GM18499 (cell line): ENCODE measurements around the gene ARMC2.
"Not testable (repeated sequence)": the region's sequence is repeated elsewhere in the genome, so short reads cannot be mapped to it uniquely, and the experiment has no call there.

Experiments
- ATAC-seq: cut with Tn5 transposase; IDR thresholded peaks from one replicate; pipeline ENCODE4 v1.9.1; 2021; ENCODE audit warnings: moderate number of reproducible peaks; ENCODE audit not compliant: insufficient read depth, unreplicated experiment

The ARMC2 gene

GRCh38 chr6:108866798-108867197 lies 18.6 kb downstream of the ARMC2 start:
- no peak for ATAC-seq

DNA sequence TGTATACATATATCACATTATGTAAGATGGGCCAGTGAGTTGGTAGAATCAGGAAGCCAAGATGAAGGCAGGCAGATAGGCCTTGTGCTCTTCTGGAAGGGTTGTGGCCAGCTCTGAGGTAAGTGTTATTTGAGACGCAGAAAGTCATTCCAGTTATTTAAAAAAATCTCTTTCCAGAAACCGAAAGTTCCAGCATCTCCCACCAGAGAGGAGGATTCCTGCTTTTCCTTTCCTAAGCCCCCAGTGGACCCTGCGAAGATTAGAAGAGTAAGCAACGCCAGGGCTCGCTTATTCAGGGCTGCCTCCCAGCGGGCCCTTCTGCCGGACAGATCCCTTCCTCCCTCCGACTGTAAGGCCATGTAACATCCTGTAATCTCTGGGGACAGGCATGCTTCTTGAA lies 20.4 kb downstream of the ARMC2 start:
- no peak for ATAC-seq

- ATAC-seq, result no peak
These were observed 21.7 kb downstream of the ARMC2 start for GRCh38 chr6:108869876-108870275.

DNA sequence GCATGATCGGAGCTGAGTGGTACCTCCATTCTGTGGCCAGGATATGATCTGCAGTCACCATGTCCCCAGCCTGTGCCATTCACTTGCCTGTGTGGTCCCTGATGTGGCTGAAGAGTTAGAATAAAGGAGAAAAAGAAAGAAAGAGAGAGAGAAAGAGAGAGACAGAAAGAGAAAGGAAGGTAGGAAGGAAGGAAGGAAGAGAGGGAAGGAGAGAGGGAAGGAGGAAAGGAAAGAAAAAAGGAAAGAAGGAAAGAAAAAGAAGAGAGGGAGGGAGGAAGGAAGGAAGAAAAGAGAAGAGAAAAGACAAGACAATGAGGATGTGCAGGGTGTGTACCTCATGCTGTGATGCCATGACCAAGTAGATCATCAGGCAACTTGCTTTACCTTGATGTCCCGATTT lies 22.1 kb downstream of the ARMC2 start:
- ATAC-seq, result no peak

DNA sequence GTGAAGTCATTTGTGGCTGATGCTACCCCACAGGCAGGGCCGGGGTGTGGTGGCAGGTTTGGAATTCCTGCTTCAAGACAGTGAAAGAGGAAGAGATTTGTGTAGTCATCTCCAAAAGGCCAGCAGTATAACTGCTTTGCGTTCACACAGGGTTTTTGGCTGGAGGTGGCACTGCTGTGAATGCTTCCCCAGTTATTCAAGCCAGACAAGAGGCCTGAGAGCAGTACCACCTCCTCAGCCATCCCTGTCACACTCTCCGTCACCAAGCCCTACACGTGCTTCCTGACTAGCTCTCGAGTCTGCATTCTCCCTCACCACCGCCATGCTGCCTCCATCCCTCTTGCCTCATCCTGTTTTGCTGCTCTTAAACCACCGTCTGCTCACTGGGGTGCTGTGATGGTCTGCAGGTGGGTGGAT lies 23.9 kb downstream of the ARMC2 start:
- ATAC-seq, result no peak

DNA sequence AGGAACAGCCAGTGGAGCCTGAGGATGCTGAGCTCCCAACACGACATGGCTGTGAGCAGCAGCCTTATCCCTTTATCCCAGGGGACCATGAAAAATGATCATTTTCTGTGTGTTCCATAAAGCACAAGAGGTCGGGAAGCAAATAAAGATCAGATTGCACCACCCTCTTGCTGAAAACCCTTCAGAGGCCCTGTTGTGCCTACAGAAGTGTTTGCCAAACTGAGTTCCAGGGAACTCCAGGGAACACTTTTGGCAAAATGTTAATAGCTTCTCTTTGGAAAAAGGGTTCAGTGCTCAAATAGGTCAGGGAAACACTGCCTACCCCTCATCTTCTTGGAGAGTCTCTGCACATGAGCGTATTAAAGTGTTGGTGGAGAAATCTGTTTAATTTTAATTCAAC lies 24.4 kb downstream of the ARMC2 start:
- ATAC-seq, result no peak

DNA sequence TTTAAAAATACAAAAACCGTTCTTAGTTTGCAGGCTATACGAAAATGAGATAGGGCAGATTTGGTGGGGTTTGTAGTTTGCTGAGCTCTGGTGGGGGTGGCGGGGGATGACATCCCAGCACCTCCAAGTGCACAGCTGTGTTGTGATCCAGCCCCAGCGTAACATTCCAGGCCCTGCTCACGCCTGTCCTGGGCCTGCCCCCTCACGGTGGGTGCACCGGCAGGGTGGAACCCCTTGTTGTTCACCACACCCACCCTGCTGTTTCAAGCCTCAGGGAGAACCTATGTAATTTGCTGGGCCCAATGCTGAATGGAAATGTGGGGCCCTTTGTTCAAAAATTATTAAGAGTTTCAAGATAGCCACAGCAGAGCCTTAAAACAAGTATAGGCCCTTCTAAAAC lies 25.0 kb downstream of the ARMC2 start:
- no peak for ATAC-seq

DNA sequence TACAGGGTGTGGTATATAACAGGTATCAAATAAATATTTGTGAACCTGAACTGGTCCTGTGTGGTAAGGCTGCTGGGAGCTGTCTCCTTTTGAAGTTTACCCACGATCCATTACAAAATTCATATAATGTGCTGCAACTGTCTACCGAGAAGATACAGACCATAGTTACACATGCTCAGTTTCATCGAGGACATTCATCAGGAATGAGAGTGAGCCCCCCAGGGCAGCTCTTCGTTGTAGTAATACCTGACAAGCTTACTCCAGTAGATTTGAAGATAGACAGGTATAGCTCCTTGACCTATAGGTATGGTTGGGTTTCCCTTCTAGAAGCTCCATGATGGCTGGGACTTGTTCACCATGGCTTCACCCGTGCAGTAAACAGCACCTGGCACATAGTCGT lies 25.7 kb downstream of the ARMC2 start:
- no peak for ATAC-seq

DNA sequence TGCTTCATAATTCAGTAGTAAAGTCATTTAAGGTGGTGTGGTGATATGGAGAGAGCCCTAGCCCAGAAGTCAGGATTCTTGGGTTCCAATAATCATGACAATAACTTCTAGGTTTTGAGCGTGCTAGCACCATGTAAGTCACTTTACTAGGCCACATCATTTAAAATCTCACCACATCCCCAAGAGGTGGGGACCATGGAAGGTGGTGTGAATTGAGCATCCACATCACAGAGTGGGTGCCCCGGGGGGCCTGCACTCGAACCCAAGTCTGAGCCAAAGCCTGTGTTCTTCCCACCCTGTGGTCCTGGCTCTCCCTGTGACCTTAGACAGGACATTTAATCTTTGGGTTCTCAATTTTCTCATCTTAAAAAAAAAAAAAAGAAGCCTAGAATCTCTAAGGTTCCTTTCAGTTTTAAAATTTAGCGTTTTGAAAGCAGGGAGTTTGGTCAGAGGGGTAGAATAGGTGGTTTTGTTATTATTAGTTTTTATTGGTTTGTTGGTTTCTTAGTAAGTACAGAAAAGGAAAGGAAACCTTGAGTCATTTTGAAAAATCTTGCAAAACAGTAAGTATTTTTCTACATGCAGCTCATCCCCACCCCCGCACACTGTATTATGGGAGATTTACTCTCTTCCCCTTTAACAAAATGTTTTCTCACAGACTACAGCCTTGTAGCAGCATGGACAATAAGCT lies 26.4 kb downstream of the ARMC2 start:
- ATAC-seq, result peak; percentile 76

DNA sequence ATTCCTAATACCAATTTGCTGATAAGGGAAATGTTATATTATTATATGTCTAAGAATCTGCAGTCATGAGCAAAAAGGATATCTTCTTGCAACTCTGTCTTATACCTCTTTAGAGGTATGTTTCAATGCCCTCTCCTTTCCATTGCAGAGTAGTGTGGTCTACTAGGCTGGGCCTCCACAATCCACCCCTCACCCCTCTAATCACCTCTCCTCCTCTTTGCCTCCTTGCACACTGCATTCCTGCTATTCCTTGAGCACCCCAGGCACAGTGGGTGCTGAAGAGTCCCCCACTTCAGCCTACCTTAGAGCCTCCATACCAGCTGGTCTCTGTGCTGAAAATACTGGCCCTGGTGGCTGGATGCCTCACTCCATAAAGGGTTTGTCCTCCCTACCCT lies 26.9 kb downstream of the ARMC2 start:
- ATAC-seq, result peak; percentile 7

DNA sequence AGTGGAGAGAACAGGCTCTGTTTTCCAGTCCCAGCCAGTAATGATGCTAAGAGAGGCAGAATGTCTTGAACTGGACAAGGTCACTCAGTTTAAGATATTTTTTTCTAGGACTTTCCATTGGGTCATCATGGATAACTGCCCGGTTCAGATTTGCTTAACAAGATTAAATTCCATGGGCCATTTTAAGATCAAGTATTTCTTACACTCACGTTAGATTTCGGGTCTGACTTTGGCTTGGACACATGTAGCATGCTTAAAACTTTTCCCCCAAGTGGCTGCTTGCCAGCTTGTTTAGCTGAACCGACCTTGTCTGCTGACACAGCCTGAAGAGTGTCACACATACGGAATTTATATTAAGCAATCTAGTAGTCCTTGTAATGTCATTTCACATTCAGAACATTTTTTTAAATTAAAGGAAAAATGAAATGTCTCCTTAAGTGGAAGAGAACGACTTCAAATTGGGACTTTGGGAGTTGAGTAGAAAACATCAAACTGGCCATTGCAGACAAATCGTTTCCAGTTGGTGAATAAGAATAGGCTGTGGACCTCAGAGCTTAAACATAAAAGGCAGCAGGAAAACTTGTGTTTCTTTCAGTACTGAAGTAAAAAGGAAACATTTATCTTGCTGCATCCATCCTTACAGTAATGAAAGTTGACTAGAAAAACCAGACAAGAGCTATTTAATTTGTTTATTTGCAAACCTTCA lies 29.0 kb downstream of the ARMC2 start:
- no peak for ATAC-seq

DNA sequence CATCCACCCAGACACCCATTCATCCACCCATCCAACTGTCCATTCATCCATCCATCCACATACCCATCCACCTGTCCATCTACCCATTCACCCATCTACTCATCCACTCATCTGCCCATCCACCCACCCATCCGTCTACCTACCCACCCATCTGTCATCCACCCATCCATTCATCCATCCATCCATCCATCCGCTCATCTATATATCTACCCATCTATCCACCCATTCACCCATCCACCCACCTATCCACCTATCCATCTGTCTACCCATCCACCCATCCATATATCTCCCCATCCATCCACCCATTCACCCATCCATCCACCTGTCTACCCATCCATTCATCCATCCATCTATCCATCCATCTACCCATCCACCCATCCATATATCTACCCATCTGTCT lies 30.7 kb downstream of the ARMC2 start:
- ATAC-seq, result no peak

DNA sequence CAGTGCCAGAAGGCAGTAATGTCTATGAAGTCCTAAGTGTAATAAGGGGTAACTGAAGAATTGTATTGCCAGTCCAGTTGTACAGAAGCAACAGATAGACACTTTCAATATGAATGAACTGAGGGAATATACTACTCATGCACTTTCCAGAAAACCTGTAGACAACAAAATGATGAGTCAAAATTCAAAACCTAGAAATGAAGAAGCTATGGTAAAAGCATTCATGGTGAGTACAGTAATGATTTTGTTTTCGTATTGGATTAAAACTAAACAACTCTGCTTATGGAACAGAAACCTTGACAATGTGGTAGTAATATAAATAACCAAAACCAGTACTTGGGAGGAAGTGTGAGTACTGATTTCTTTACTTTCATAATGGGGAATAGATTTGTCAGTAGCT lies 35.0 kb downstream of the ARMC2 start:
- ATAC-seq, result peak; percentile 85

DNA sequence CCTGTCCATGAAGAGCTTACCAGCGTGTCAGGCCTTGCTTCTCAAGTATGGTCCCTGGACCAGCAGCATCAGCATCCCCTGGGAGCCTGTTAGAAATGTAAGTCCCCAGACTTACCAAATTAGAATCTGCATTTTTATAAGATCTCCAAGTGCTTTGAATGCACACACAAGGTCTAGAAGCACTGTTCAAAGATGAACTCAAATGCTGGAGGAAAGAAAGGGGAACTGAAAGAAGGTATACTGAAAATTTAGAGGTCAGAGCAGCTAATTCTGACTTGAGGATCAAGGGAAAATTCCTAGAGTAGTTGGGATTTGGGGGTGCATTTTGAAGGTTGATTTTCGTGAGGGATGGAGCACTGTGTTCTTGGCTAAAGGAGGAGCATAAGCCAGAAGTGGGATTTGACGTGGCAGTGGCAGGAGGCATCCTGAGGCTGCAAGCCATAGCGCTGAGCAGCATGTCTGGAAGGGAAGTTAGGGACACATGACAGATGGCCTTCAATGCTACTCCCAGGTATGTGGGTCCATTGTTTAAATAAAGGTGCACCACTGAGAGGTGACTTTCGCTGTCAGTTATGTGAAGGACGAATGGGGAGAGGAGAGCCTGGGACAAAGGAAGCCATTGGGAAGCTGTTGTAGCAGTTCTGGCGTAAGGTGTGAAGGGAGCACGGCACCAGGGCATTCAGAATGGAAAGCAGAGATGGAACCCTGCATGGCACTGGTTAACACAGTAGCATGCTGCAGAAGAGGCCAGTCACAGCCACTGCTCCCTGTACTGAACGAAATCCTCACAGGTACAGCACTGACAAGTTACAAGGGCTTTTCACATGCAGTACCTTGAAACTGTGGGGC lies 36.2 kb downstream of the ARMC2 start:
- ATAC-seq, result no peak

GRCh38 chr6:108888052-108888451 lies 39.8 kb downstream of the ARMC2 start:
- ATAC-seq, result no peak

DNA sequence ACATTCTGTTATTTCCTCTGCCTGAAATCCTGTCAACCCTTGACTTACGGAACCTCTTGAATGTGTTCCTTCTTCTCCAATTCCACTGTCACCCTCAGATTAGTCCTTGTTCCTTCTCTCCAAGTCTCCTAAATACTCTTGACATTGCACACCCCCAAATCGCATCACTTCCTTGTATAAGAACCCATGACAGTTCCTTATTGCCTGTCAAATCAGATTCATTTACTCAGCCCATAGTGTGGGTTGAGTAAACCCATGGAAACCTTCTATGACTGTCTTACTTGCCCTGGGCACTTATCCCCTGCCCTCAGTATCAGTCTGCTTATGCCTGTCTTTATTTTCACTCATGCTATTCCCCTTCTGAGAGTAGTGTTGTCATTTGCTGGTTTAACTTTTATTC lies 40.5 kb downstream of the ARMC2 start:
- ATAC-seq, result no peak

- not testable (repeated sequence) for ATAC-seq
These were observed 42.7 kb downstream of the ARMC2 start for GRCh38 chr6:108890898-108891297.

- ATAC-seq, result no peak
These were observed 47.3 kb downstream of the ARMC2 start for GRCh38 chr6:108895571-108895970.

DNA sequence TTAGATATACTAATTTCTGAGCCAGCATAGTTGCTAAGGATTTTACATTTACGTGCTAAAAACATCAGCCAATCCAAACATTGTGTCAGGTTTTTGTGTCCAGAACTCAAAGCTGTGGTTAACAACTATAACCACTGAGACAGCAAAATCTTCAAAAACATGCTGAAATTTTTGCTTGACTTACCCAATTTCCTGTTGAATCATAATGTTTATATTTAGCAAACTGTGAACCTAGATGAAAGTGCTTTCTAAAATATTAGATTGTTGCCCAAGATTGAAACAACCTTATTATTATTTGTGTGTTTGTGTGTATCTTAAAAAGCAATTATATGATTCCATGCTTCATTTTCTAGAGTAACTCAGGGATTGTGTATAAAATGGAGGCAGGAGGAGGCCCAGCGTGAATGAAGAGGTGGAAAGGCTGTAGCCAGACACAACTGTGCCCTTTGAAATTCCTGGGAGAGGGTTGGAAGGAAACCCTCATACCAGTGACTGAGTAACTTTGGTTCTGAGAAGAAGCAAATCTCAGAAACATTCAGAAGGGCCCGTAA lies 48.0 kb downstream of the ARMC2 start:
- ATAC-seq, result no peak

DNA sequence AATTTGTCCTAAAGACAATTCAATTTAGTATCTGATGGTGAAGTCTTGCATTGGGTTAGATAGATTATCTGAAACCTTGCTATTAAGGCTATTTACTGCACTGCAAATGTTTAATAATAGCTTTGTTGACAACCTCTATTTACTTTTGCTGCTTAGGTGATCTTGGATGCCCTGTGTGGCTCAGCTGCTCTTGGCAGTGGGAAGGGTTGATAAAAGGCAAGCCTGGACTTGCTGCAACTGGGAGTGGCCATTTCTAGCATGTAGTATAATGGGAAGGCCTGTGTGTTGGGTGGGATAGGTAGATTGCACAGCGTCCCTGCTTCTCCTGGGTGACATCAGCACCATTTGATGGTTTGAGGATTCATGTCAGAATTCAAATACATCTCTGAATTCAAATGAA lies 49.1 kb downstream of the ARMC2 start:
- ATAC-seq, result no peak

DNA sequence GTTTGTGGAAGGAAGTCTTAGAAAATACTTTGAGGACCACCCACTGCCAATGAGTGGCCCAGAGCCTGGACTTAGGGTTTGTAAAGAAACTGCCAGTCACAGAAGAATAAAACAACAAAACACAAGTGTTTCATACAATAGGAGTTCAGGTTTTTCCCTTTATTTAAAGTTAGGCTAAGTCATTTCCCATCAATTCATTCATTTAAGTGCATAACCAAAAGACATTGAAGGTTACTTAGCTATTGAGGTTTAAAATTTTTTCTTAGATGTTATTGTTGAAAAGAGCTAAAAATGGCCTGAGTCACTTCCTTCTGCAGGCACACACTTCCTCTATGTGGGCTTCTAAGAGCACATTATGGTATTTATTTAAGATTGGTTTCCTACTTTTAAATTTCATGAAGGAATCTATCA lies 54.2 kb downstream of the ARMC2 start:
- ATAC-seq, result no peak
